Panc1 (cell line): ENCODE results near the gene IL36G.

Experiments
- POLR2AphosphoS5 ChIP-seq: IDR thresholded peaks from 2 replicates; pipeline ENCODE4 v1.6.1; 2012; ENCODE audit warnings: mild to moderate bottlenecking, low read depth, low read length, moderate library complexity
- TCF7L2 ChIP-seq: IDR thresholded peaks from 2 replicates; pipeline ENCODE4 v1.6.1; 2011; ENCODE audit warnings: mild to moderate bottlenecking, low read depth, low read length, inconsistent platforms
- TF ChIP-seq, protein P1 (sequence below): fragments of 450-650 bp; IDR thresholded peaks from 2 replicates; pipeline ENCODE4 v1.5.1; 2017; ENCODE audit warnings: mild to moderate bottlenecking
- TF ChIP-seq, protein P2 (sequence below), 2 experiments: IDR thresholded peaks; 2 replicates each; pipeline ENCODE4 v1.6.1; 2011 to 2012; ENCODE audit warnings: low read depth in 2 of 2, control low read depth in 1 of 2, low read length in 1 of 2, mild to moderate bottlenecking in 1 of 2, moderate library complexity in 1 of 2; ENCODE audit not compliant: insufficient read depth in 1 of 2

DNA sequence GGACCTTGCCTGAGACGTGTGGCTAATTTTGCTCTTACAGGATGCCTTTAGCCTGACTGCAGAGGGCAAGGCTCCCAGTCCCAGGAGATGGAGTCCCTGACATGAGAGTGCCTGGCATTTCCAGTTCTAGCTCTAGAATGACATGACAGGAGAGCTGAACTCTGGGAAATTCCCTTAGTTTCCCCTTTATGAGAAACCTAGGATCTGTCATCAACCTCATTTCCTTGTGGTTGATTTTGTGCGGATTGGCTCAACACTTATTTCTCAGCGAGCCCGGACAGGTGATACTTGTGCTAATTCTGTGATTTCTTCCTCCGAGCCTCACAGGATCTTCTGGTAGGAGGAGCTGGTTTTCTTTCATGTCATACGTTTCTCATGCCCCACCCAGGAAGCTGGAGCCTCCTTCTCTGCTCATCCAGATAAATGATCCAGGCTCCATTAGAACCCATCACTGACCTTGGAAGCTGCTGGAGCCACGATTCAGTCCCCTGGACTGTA lies at the start of gene IL36G:
- TF ChIP-seq, protein P1, sequence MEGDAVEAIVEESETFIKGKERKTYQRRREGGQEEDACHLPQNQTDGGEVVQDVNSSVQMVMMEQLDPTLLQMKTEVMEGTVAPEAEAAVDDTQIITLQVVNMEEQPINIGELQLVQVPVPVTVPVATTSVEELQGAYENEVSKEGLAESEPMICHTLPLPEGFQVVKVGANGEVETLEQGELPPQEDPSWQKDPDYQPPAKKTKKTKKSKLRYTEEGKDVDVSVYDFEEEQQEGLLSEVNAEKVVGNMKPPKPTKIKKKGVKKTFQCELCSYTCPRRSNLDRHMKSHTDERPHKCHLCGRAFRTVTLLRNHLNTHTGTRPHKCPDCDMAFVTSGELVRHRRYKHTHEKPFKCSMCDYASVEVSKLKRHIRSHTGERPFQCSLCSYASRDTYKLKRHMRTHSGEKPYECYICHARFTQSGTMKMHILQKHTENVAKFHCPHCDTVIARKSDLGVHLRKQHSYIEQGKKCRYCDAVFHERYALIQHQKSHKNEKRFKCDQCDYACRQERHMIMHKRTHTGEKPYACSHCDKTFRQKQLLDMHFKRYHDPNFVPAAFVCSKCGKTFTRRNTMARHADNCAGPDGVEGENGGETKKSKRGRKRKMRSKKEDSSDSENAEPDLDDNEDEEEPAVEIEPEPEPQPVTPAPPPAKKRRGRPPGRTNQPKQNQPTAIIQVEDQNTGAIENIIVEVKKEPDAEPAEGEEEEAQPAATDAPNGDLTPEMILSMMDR, result no peak
- TF ChIP-seq TCF7L2 (no peak), POLR2AphosphoS5 (no peak)
- TF ChIP-seq, protein P2, sequence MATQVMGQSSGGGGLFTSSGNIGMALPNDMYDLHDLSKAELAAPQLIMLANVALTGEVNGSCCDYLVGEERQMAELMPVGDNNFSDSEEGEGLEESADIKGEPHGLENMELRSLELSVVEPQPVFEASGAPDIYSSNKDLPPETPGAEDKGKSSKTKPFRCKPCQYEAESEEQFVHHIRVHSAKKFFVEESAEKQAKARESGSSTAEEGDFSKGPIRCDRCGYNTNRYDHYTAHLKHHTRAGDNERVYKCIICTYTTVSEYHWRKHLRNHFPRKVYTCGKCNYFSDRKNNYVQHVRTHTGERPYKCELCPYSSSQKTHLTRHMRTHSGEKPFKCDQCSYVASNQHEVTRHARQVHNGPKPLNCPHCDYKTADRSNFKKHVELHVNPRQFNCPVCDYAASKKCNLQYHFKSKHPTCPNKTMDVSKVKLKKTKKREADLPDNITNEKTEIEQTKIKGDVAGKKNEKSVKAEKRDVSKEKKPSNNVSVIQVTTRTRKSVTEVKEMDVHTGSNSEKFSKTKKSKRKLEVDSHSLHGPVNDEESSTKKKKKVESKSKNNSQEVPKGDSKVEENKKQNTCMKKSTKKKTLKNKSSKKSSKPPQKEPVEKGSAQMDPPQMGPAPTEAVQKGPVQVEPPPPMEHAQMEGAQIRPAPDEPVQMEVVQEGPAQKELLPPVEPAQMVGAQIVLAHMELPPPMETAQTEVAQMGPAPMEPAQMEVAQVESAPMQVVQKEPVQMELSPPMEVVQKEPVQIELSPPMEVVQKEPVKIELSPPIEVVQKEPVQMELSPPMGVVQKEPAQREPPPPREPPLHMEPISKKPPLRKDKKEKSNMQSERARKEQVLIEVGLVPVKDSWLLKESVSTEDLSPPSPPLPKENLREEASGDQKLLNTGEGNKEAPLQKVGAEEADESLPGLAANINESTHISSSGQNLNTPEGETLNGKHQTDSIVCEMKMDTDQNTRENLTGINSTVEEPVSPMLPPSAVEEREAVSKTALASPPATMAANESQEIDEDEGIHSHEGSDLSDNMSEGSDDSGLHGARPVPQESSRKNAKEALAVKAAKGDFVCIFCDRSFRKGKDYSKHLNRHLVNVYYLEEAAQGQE (IDR thresholded peaks at IDR 0.05; ENCODE audit: insufficient read depth in 1 of 2, low read depth in 2 of 2, low read length in 1 of 2), result no peak
